Activated CD4-positive, alpha-beta T cell treated with anti-CD3 and anti-CD28 coated beads, Interleukin-2, amount 50 U/mL, for 16 hours (primary cell): ENCODE data around the gene KLHL35.
"Not testable (repeated sequence)": the region's sequence is repeated elsewhere in the genome, so short reads cannot be mapped to it uniquely, and the experiment has no call there.

ENCODE experiments used
- DNase-seq: peaks from one replicate; pipeline ENCODE4 v3.0.0-alpha.2; 2020

The KLHL35 gene

DNA sequence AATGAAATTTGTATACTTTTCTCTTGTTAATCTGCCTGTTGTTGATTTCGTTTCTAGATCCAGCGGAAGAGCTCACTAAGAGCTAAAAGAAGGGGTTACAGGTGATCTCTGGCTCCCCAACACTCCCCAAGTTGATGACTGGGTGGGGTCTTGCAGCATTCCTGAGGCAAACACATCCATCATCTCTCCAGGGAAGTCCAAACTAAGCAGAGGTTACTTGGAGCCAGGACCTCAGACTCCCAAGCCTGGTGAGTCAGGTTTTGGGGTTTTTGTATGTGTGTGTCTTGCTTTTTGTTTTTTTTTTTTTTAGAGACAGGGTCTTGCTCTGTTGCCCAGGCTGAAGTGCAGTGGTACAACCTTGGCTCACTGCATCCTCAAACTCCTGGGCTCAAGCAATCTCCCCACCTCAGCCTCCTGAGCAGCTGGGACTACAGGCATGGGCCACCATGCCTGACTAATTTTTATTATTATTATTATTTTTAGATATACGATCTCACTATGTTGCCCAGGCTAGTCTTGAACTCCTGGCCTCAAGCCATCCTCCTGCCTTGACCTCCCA is 45.2 kb downstream of the KLHL35 start:
- DNase-seq: no peak

DNA sequence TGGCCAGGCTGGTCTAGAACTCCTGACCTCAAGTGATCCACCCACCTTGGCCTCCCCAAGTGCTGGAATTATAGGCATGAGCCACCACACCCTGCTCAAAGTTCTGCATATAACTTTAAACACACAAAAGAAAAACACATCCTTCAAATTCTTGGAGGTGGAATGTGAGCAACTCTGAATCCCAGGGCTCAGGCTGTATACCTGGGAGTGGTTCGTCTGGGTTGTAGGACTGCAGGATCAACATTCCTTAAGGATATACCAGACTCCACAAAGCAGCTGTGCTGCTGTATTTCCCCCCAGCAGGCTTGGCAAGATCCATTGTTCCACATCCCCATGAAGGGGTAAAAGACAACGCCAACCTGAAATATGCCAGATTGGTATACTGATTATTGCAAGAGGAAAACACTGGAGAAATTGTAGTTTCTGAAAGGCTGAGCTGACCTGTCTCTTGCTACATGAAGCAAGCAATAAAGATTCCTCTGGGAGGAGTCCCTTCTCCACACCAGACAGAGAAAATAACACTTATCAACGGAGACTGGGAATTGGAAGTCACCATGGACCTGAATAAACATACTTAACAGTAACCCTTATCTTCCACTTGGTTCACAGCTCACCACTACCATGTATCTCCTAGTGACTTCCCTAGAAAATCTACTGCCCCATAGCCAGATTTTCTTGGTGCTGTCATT is 45.9 kb downstream of the KLHL35 start:
- no peak for DNase-seq

DNA sequence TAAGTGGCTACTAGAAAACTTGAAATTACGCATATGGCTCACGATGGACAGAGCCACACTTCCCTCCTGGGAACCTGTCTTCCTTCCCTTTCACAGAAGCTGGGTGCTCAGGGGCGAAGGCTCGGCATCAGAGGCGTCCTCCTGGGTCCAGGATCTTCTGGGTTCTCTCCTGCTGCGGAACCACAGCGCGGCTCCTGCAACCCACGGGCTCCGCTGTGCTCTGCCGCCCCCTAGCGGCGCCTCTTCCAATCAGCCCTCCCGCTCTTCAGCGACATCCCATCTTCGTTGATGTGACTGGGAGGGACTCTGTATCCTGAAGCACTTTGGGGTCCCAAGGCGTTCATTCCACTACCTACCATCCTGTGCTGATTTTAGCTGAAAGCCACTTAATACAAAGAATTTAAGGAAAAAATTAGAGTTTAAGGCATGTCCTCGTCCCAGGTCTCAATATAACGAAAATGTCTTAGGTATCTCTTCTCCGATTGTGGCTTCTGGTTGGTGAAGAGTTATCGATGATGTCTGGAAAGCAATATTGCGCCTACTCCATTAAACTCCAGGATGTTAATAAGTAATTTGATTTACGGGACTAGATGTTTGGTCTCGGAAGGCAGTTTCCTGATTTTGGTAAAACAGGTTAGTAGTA is 48.4 kb downstream of the KLHL35 start:
- peak; percentile 75 for DNase-seq

DNA sequence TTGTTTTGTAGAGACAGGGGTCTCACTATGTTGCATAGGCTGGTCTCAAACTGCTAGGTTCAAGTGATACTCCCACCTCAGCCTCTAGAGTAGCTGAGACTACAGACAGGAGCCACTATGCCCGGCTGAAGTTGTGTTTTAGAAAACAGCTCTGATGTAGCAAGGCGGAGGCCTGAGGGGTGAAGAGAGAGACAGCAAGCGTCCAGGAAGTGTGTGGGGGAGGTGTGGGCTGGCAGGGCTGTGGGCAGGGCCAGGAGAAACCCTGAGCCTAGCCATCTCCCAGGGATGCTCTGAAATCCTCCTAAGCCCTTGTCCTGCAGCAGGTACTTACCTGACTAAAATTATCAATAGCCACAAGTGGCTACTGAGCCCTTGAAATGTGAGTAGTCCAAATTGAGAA is 49.8 kb downstream of the KLHL35 start:
- peak; percentile 18 for DNase-seq

DNA sequence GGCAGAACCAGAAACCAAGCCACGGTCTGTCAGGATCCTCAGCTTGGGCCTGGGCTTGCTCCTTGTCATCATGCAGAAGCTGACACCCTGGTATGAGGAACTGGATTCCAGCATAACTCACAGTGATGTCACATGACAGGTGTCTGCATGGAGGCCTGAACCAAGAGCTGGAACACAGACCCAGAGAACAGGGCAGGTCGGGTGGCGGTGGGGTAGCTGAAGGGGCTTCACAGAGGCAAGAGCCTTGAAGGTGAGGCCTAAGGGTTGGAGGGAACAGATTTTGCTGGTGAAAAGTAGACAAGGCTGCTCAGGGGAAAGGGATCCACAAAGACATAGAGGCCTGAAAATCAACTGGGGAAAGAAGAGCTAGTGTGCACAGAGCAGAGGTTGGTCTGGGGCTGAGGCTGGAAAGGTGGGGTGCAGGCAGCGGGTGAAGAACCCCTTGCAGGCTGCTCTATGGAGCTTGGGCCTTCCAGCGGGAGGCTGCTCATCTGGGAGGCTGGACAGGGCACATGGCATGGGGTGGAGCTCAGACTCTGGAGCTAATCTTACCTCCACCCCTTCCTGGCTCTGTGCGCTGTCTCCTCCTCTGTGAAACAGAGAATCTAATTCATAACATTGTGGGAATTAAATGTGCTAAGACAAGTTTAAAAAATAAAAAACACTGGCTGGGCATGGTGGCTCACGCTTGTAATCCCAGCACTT is 52.1 kb downstream of the KLHL35 start:
- no peak for DNase-seq

DNA sequence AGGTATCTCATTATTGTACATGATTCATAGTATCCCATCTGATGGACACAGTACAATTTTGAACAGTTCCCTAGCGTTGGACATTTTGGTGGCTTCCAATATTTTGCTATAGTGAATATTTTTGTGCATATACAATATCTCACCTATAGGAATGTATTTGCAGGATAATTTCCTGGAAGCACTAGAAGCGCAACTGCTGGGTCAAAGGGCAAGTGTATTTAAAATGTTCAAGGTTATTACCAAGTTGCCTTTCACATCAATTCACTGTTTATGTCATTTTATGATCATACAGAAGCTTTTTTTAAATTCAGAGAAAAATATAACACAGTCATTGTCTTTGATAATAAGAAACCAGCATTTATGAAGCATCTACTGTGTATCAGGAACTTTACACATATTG is 52.8 kb downstream of the KLHL35 start:
- no peak for DNase-seq

DNA sequence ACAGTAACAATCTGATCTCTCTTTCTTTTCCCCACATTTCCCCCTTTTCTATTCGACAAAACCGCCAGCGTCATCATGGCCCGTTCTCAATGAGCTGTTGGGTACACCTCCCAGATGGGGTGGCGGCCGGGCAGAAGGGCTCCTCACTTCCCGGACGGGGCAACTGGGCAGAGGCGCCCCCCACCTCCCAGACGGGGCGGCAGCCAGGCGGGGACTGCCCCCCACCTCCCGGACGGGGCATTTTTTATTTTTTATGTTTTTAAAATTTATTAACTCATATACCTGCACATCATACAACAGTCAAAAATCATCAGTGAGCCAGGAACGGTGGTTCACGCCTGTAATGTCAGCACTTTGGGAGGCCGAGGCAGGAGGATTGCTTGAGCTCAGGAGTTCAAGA is 54.2 kb downstream of the KLHL35 start:
- not testable (repeated sequence) for DNase-seq

DNA sequence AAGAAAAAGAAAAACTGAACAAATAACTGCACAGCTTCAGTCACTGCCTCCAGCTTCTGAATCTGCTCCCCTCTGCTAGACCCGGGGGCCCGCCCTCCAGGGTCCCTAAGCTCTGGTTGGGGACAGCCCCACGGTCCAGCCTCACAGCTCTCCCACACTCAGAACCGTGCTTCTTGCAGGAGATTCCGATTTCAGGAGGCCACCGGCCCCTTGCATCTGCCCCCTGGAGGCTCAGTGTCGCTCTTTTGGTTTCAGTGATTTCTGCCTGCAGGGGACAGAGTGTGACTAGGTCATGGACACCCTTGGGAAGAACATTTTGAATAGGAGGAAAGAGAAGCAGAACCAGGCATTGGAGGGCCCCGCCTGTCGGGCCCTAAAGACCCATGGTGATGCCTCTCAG is 56.8 kb downstream of the KLHL35 start:
- no peak for DNase-seq

DNA sequence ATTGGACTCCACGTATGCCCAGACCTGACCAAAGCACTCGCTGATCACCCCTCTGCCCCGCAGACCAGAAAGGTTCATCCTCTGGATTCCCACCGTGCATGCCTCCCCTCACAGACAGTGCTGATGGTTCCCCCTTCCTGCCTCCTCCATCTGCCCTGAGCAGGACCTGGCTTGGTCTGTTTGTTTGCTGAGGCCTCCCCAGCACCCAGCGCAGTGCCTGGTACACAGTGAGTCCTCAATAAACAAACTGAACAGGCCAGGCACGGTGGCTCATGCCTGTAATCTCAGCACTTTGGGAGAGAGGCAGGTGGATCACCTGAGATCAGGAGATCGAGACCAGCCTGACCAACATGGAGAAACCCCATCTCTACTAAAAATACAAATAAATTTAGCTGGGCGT is 57.4 kb downstream of the KLHL35 start:
- DNase-seq: no peak

DNA sequence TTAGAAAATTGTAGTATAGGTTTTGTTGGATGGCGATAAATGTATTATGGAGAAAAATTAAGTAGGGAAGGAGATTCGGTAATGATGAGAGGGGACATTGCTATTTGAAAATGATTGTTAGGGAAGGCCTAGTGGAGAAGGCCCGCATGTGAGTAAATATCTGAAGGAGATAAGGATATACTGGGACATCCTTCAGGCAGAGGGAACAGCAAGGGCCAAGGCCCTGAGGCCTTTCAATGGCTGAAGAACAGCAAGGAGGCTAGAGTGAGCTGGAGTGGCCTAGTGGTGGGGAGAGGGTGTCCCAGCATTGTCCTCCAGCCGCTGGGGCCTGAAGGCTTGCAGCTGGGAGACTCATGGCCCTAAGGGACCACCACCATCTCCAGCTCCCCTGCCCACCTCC is 58.4 kb downstream of the KLHL35 start:
- no peak for DNase-seq

DNA sequence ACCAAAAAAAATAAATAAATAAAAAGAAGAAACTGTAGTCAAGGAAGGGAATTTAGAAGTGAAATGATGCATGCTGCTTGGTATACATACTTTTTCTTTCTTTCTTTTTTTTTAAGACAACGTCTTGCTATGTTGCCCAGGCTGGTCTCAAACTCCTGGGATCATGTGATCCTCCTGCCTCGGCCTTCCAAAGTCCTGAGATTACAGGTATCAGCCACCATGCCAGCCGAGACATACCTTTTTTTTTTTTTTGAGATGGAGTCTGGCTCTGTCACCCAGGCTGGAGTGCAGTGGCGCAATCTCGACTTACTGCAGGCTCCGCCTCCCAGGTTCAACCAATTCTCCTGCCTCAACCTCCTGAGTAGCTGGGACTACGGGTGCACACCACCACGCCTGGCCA is 59.8 kb downstream of the KLHL35 start:
- DNase-seq: no peak
